Measurements from ENCODE around the gene MYOZ1.
"Not testable (repeated sequence)": the region's sequence is repeated elsewhere in the genome, so short reads cannot be mapped to it uniquely, and the experiment has no call there.

The MYOZ1 gene

DNA sequence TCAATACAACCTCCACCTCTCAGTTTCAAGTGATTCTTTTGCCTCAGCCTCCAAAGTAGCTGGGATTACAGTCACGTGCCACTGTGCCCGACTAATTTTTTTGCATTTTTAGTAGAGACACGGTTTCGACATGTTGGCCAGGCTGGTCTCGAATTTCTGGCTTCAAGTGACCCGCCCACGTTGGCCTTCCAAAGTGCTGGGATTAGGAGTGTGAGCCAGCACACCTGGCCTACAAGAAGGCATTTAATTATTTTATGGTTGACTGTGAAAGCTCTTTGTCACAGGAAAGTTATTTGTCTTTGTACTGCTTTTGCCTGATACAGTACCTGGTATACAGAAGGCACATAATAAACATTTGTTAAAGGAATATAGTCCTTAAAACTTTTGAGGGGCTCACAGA, 12.9 kb downstream of the MYOZ1 start:
- CTCF ChIA-PET: no interaction called here
- no peak for DNase-seq (ENCODE audit: low spot score)
- TF ChIP-seq, protein P1, sequence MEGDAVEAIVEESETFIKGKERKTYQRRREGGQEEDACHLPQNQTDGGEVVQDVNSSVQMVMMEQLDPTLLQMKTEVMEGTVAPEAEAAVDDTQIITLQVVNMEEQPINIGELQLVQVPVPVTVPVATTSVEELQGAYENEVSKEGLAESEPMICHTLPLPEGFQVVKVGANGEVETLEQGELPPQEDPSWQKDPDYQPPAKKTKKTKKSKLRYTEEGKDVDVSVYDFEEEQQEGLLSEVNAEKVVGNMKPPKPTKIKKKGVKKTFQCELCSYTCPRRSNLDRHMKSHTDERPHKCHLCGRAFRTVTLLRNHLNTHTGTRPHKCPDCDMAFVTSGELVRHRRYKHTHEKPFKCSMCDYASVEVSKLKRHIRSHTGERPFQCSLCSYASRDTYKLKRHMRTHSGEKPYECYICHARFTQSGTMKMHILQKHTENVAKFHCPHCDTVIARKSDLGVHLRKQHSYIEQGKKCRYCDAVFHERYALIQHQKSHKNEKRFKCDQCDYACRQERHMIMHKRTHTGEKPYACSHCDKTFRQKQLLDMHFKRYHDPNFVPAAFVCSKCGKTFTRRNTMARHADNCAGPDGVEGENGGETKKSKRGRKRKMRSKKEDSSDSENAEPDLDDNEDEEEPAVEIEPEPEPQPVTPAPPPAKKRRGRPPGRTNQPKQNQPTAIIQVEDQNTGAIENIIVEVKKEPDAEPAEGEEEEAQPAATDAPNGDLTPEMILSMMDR (conservative IDR thresholded peaks at IDR 0.05; ENCODE audit: low read depth): no peak
- POLR2A ChIA-PET (ENCODE audit: low non-redundant PET): interaction anchor here (0.6 kb wide), 1 partner anchor 242 kb away, joined by 4 read pairs; no protein-coding TSS in a partner anchor
- H3K27ac ChIP-seq: 0 out of 2 replicates have a peak overlapping the region, but pooled peaks have one; percentile 37

DNA sequence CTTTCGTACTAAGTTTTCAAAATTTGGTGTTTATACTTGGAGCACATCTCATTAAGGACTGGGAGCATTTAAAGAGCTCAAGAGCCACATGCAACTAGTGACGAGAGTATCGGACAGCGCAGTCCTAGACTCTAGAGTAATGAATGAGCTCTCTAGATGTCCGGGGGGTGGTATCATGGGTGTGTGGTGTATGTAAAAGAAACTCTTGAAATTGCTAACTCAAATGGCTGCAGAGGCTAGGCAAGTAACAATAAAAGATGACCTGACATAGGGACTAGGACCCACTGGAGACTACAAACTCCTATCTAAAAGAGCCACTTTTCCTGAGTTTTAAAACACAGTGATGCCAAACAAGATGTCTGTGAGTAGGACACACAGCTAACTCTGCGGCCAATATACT, 14.0 kb downstream of the MYOZ1 start:
- TF ChIP-seq, protein P1 (conservative IDR thresholded peaks at IDR 0.05; ENCODE audit: low read depth): no peak
- POLR2A ChIA-PET (ENCODE audit: low non-redundant PET): interaction anchor here (0.6 kb wide), 1 partner anchor 23 kb away, joined by 3 read pairs; no protein-coding TSS in a partner anchor
- H3K27ac ChIP-seq: no peak overlapping the region
- CTCF ChIA-PET: interaction anchor here (0.6 kb wide), 1 partner anchor 97 kb away, joined by 3 read pairs; no protein-coding TSS in a partner anchor
- no peak for DNase-seq (ENCODE audit: low spot score)

DNA sequence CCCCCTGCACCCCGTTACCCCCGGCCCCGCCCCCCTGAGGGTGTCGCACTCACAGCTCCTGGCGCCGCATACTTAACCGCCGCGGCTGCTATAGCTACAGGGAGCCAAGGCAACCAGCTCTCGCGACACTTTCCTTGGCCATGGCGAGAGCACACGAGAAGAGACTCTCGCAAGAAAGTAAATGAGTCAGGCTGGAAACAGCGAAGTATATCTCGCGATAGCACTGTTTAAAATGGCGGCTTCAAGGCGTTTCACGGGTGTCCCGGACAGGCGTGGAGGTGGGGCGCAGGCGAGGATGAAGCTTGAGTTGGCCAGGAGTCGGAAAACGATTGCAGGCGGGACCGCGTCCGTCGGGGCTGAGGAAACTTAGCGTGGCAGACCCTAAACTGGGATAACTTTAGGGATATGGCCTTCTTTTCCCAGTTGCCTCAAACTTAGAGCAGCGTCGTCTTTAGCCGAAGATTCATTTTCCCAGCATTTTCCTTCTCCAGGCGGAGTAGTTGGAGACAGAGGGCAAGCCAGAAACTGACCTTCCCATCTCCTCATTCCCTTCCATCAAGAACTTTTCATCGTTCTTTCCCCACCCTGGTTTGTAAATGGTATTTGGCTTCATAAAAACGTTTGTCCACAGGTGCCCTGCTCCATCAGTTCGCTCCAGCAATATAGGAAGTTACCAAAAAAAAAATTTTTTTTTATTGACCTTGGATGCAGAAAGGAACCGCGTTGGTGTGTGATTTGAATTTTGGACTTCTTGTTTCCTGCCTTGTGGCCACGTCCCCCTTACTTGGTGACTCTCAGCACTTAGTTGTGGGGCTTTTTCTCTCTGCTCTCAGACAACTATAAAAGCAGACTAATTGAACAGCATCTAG, 15.2 kb downstream of the MYOZ1 start:
- POLR2A ChIA-PET (ENCODE audit: low non-redundant PET): interaction anchor here (0.5 kb wide), 1 partner anchor 26 kb away, joined by 7 read pairs; no protein-coding TSS in a partner anchor
- TF ChIP-seq, protein P1 (conservative IDR thresholded peaks at IDR 0.05; ENCODE audit: low read depth): no peak
- CTCF ChIA-PET: no interaction called here
- peak overlapping the region; percentile 80 for H3K27ac ChIP-seq
- DNase-seq (ENCODE audit: low spot score): peak; percentile 98

DNA sequence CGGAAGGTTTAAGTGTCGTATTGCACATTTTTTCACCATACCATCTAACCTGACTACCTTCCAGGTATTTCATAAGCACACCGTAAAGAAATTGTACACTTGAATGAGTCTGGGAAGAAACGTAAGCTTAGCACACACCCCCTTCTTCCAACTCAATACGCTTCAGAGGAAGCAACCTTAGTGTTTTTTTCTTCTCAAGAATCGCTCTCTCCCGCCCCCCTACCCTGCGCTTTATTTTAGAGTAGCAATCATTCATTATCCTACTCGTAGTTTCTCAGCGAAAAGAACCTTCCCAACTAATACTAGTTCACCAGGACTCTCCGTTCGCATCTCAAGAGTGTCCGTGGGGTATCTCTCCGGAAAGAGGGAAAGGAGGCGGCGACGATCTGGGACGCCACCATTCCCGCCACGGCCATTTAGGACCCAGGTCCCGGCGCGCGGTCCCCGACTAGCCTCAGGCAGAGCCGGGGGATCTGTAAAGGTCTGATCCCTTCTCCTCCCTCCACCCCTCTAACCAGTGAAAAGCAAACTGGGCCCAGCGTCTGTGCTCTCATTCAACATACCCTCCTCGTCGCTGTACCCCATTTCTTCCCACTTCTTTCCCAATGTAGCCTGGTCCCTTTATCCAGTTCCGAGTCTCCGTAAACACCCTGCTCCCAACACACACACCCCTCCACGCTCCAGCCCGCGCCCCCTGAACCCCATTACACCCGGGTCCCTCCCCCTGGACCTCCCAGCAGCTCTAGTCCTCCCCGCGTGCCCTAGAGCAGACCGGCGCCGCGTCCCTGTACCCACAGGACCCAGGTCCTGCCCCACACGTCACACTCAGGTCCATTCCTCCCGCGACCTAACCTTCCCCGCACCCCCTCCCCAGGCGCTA, 16.0 kb downstream of the MYOZ1 start:
- CTCF ChIA-PET: interaction anchor here (0.5 to 0.6 kb wide), 2 partner anchors 9 to 34 kb away, joined by 3 to 5 read pairs; no protein-coding TSS in a partner anchor

DNA sequence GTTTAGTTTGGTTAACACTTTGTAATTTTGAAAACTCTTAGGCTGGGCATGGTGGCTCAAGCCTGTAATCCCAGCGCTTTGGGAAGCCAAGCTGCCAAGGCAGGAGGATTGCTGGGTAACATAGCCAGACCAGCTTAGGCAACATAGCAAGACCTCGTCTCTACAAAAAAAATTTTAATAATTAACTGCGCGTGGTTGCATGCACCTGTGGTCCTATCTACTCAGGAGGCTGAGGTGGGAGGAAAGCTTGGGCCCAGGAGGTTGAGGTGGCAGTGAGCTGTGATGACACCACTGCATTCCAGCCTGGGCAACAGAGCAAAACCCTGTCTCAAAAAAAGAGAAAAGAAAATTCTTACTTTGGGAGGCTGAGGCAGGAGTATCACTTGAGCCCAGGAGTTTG, 18.2 kb downstream of the MYOZ1 start:
- ChIA-PET CTCF (interaction anchor here (0.6 to 1.3 kb wide), 2 partner anchors 20 to 532 kb away, joined by 3 read pairs; no protein-coding TSS in a partner anchor), POLR2A (ENCODE audit: low non-redundant PET) (no interaction called here)
- no peak for DNase-seq (ENCODE audit: low spot score)
- H3K27ac ChIP-seq: no peak overlapping the region
- TF ChIP-seq, protein P1 (conservative IDR thresholded peaks at IDR 0.05; ENCODE audit: low read depth): no peak

More for the DNA sequence above, 16.0 kb downstream of the MYOZ1 start:
- POLR2A ChIA-PET (ENCODE audit: low non-redundant PET): interaction anchor here (0.5 kb wide), 1 partner anchor 27 kb away, joined by 7 read pairs; no protein-coding TSS in a partner anchor
- DNase-seq (ENCODE audit: low spot score): peak; percentile 69
- H3K27ac ChIP-seq: peak overlapping the region; percentile 80
- TF ChIP-seq, protein P1 (conservative IDR thresholded peaks at IDR 0.05; ENCODE audit: low read depth): no peak

DNA sequence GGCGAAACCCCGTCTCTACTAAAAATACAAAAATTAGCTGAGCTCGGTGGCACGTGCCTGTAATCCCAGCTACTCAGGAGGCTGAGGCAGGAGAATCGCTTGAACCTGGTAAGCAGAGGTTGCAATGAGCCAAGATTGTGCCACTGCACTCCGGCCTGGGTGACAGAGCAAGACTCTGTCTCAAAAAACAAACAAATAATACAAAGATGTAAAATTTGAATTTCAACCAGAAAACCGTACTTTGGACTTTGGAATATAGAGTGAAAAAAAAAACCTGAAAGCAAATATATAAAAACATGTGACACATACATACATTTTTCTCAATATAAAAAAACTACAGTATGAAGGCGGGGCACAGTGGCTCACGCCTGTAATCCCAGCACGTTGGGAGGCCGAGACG, 20.3 kb downstream of the MYOZ1 start:
- CTCF ChIA-PET; DNase-seq (ENCODE audit: low spot score); H3K27ac ChIP-seq: not testable (repeated sequence)
- POLR2A ChIA-PET (ENCODE audit: low non-redundant PET): interaction anchor here (0.7 kb wide), 1 partner anchor 26 kb away, joined by 7 read pairs; no protein-coding TSS in a partner anchor

DNA sequence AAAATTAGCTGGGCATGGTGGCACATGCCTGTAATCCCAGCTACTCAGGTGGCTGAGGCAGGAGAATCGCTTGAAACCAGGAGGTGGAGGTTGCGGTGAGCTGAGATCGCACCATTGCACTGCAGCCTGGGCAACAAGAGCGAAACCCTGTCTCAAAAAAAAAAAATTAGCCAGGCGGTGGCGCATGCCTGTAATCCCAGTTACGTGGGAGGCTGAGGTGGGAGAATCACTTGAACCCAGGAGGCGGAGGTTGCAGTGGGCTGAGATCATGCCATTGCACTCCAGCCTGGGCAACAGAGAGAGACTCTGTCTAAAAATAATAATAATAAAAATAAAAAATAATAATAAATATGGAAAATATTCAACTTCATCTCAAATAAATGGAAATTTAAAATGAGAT, 24.1 kb downstream of the MYOZ1 start:
- CTCF ChIA-PET: not testable (repeated sequence)
- POLR2A ChIA-PET (ENCODE audit: low non-redundant PET): interaction anchor here (0.7 kb wide), 1 partner anchor 22 kb away, joined by 3 read pairs; no protein-coding TSS in a partner anchor

More for the DNA sequence above, 24.1 kb downstream of the MYOZ1 start:
- not testable (repeated sequence) for DNase-seq (ENCODE audit: low spot score); H3K27ac ChIP-seq
